Sigmoid colon (tissue), 7 donors: ENCODE measurements around the gene RBM4B. TPM values are rescaled to one million over a fixed set of nuclear protein-coding genes. Genes with fewer than 3 reads are reported as not detected.
"Not testable (repeated sequence)": the region's sequence is repeated elsewhere in the genome, so short reads cannot be mapped to it uniquely, and the experiment has no call there.

Experiments used
- DNase-seq: peaks from one replicate; pipeline ENCODE4 v3.0.0-alpha.2; 2019
- H3K27ac ChIP-seq, 4 donors: fragments of 200-600 bp; sonication (generic); one replicate each; pipeline ENCODE4 v1.5.1; 2016 to 2019; ENCODE audit warnings: mild to moderate bottlenecking in 1 of 4
- H3K27me3 ChIP-seq, 3 donors: fragments of 200-600 bp; sonication (generic); one replicate each; pipeline ENCODE4 v1.5.1; 2019; ENCODE audit warnings: mild to moderate bottlenecking in 1 of 3
- H3K36me3 ChIP-seq, 4 donors: fragments of 200-600 bp; sonication (generic); one replicate each; pipeline ENCODE4 v1.5.1; 2016 to 2019
- H3K4me1 ChIP-seq, 4 donors: fragments of 200-600 bp; sonication (generic); one replicate each; pipeline ENCODE4 v1.5.1; 2017 to 2019
- H3K4me3 ChIP-seq, 4 donors: fragments of 200-600 bp; sonication (generic); one replicate each; pipeline ENCODE4 v1.5.1; 2017 to 2019; ENCODE audit warnings: mild to moderate bottlenecking in 2 of 4, moderate library complexity in 1 of 4
- H3K9me3 ChIP-seq, 4 donors: fragments of 200-600 bp in 3 of 4; sonication (generic) in 3 of 4; one replicate each; pipeline versions ENCODE4 v1.5.1 to v1.6.1; 2013 to 2019
- EP300 ChIP-seq, 4 donors: sonication (generic); formaldehyde crosslinking; IDR thresholded peaks; one replicate each; pipeline ENCODE4 v1.6.1; 2017; ENCODE audit warnings: antibody characterized with exemption in 4 of 4
- POLR2A ChIP-seq, 2 donors: fragments of 450-650 bp; IDR thresholded peaks; one replicate each; pipeline ENCODE4 v1.6.1; 2016; ENCODE audit warnings: antibody characterized with exemption in 2 of 2, mild to moderate bottlenecking in 2 of 2, moderate library complexity in 2 of 2
- POLR2AphosphoS5 ChIP-seq, 4 donors: sonication (generic); formaldehyde crosslinking; IDR thresholded peaks; one replicate each; pipeline ENCODE4 v1.6.1; 2017; ENCODE audit warnings: antibody characterized with exemption in 4 of 4
- WGBS, 2 donors: extraction: QIAGEN DNeasy Blood & Tissue Kit; methylation state at CpG; one replicate each; pipeline ENCODE4 v1.1.7; 2013; 5-methylcytosine and 5-hydroxymethylcytosine counted together
- intact Hi-C: fragments of 100-400 bp; cut with DNase I; formaldehyde crosslinking; loops from one replicate; pipeline ENCODE4 v1.15.1; 2023
- polyA plus RNA-seq, 3 donors: library from polyadenylated mRNA; stranded (reverse); fragments of 200-250 nt; gene quantifications; one replicate each; pipeline ENCODE4 v1.2.3, GENCODE V29; 2013
- total RNA-seq, 4 donors: library from RNA; depleted of rRNA; stranded (reverse); fragments of >200 nt; gene quantifications; one replicate each; pipeline ENCODE4 v1.1.0, GENCODE V29; 2016
- TF ChIP-seq, protein P1 (sequence below), 4 experiments: fragments of 450-650 bp in 3 of 4; fragments of 200-600 bp in 1 of 4; IDR thresholded peaks; one replicate each; pipeline ENCODE4 v1.5.1; 2016 to 2019; ENCODE audit warnings: antibody characterized with exemption in 4 of 4, mild to moderate bottlenecking in 3 of 4, moderate library complexity in 2 of 4
- donor health status: healthy with polysubstance abuse.
- donor health status: Bipolar disorder and iron deficiency.
- donor health status: healthy.

RBM4B gene
- total and polyA plus RNA-seq, 7 donors: 6.6 to 30.7 (median 14.0) TPM

DNA sequence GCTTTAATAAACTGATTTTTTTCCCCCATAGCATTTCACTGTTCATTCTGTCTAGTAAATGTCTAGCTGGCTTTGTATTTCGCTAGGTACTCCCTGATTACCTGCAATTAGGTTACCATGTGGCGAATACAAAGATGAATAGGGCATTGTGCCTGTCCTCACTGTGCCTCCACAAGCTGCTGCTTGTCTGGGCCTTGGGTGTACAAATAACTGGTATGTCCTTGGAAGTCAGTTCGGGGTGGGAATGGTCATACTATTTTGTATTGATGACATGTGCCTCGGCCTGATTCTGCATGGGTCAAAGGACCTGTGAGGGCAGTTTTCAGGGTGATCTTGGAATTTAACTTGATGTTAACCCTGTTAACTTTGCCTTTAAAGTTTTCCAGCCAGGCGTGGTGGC is 27.8 kb downstream of the RBM4B start:
- H3K9me3 ChIP-seq: no peaks in the 10 kb centered on the region
- H3K4me1 ChIP-seq: peaks cover 0 to 29% (median 21%) of the 10 kb centered on the region in 4 donors
- peaks cover 5 to 83% (median 16%) of the 10 kb centered on the region in 4 donors for H3K36me3 ChIP-seq
- no peaks in the 10 kb centered on the region for H3K27me3 ChIP-seq
- intact Hi-C loops: no loop called here
- TF ChIP-seq EP300 (IDR thresholded peaks at IDR 0.05) (no peak), POLR2AphosphoS5 (IDR thresholded peaks at IDR 0.05) (no peak), POLR2A (IDR thresholded peaks at IDR 0.05) (no peak)
- TF ChIP-seq, protein P1, sequence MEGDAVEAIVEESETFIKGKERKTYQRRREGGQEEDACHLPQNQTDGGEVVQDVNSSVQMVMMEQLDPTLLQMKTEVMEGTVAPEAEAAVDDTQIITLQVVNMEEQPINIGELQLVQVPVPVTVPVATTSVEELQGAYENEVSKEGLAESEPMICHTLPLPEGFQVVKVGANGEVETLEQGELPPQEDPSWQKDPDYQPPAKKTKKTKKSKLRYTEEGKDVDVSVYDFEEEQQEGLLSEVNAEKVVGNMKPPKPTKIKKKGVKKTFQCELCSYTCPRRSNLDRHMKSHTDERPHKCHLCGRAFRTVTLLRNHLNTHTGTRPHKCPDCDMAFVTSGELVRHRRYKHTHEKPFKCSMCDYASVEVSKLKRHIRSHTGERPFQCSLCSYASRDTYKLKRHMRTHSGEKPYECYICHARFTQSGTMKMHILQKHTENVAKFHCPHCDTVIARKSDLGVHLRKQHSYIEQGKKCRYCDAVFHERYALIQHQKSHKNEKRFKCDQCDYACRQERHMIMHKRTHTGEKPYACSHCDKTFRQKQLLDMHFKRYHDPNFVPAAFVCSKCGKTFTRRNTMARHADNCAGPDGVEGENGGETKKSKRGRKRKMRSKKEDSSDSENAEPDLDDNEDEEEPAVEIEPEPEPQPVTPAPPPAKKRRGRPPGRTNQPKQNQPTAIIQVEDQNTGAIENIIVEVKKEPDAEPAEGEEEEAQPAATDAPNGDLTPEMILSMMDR (IDR thresholded peaks at IDR 0.05): no peak
- DNase-seq: no peak
- WGBS, 2 donors: 97 to 98% methylated on average over 5 of the region's 5 CpGs
- H3K27ac ChIP-seq: no peak overlapping the region
- H3K4me3 ChIP-seq: no peak overlapping the region

- no peaks in the 10 kb centered on the region for H3K27me3 ChIP-seq
- H3K36me3 ChIP-seq: peaks cover 20 to 90% (median 31%) of the 10 kb centered on the region in 4 donors
- WGBS, 2 donors: 78 to 89% methylated on average over 4 of the region's 4 CpGs
- H3K4me1 ChIP-seq: peaks cover 0 to 60% (median 52%) of the 10 kb centered on the region in 4 donors
- no peaks in the 10 kb centered on the region for H3K9me3 ChIP-seq
- no peak for TF ChIP-seq POLR2AphosphoS5 (IDR thresholded peaks at IDR 0.05)
- TF ChIP-seq, protein P1 (IDR thresholded peaks at IDR 0.05): no peak
- DNase-seq: no peak
- H3K27ac ChIP-seq: peak overlapping the region in 1 of 4 donors; percentile 43
- intact Hi-C loops: no loop called here
- H3K4me3 ChIP-seq: no peak overlapping the region
Measured at GRCh38 chr11:66646828-66647227, 30.9 kb downstream of the RBM4B start.

DNA sequence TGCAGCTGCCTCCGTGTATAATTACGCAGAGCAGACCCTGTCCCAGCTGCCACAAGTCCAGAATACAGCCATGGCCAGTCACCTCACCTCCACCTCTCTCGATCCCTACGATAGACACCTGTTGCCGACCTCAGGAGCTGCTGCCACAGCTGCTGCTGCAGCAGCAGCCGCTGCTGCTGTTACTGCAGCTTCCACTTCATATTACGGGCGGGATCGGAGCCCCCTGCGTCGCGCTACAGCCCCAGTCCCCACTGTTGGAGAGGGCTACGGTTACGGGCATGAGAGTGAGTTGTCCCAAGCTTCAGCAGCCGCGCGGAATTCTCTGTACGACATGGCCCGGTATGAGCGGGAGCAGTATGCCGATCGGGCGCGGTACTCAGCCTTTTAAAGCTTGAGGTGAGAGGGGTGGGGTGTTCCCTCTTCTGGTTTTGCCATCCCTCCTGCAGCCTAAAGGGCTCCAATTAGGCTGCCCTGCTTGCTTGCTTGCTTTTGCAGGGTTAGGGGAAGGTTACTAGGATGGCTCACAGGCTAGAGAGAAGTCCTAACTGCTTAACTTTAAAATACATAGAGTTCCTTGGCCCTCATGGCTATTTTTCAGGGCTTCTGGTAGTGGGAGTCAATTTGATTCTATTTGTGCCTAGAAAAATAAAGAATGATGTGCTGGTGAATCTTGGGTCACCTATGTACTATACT is 33.8 kb downstream of the RBM4B start:
- WGBS, 2 donors: 94% methylated on average over 24 of the region's 24 CpGs
- Histone ChIP-seq H3K4me3 (peak overlapping the region in 1 of 4 donors; percentile 3), H3K36me3 (peaks cover 20 to 90% (median 36%) of the 10 kb centered on the region in 4 donors)

GRCh38 chr11:66641834-66642233 is 35.9 kb downstream of the RBM4B start:
- intact Hi-C loops: no loop called here
- Histone ChIP-seq H3K27ac (peak overlapping the region in 3 of 4 donors; percentile 5 to 92 (median 92)), H3K36me3 (peaks cover 20 to 71% (median 31%) of the 10 kb centered on the region in 4 donors)

More for the DNA sequence above, 33.8 kb downstream of the RBM4B start:
- Histone ChIP-seq H3K27ac (peak overlapping the region in 1 of 4 donors; percentile 9), H3K27me3 (no peaks in the 10 kb centered on the region), H3K4me1 (peaks cover 0 to 80% (median 76%) of the 10 kb centered on the region in 4 donors), H3K9me3 (no peaks in the 10 kb centered on the region)
- TF ChIP-seq, protein P1 (IDR thresholded peaks at IDR 0.05): no peak
- TF ChIP-seq POLR2A (IDR thresholded peaks at IDR 0.05): no peak
- no peak for TF ChIP-seq EP300 (IDR thresholded peaks at IDR 0.05)
- TF ChIP-seq POLR2AphosphoS5 (IDR thresholded peaks at IDR 0.05): no peak
- intact Hi-C loops: no loop called here
- DNase-seq: no peak

DNA sequence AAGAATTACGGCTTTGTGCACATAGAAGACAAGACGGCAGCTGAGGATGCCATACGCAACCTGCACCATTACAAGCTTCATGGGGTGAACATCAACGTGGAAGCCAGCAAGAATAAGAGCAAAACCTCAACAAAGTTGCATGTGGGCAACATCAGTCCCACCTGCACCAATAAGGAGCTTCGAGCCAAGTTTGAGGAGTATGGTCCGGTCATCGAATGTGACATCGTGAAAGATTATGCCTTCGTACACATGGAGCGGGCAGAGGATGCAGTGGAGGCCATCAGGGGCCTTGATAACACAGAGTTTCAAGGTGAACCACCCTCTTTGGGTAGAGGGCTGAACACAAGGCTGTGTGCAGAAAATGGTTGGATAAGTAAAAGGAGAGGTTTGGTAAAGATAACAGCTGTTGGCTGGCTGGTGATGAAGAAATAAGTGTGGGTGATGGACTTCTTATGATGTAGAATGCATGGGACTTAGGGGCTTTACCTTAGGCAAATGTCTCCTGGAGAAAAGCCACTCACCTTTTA is 37.8 kb downstream of the RBM4B start:
- peaks cover 14 to 51% (median 22%) of the 10 kb centered on the region in 4 donors for H3K36me3 ChIP-seq
- H3K27me3 ChIP-seq, DNase-seq, H3K9me3 ChIP-seq: not testable (repeated sequence)
- peak overlapping the region in 3 of 4 donors; percentile 58 to 77 (median 73) for H3K4me3 ChIP-seq
- H3K4me1 ChIP-seq: peaks cover 0 to 82% (median 73%) of the 10 kb centered on the region in 4 donors
- 65 to 75% methylated on average over 9 of the region's 10 CpGs for whole genome bisulfite sequencing, 2 donors
- peak overlapping the region; percentile 89 to 92 (median 92) for H3K27ac ChIP-seq
- intact Hi-C loops: loop anchor here (2.0 kb wide), 2 partner anchors 21 to 39 kb away; no protein-coding TSS in a partner anchor

More at GRCh38 chr11:66641834-66642233, 35.9 kb downstream of the RBM4B start:
- H3K27me3 ChIP-seq: no peaks in the 10 kb centered on the region
- DNase-seq: no peak
- H3K4me1 ChIP-seq: peaks cover 0 to 91% (median 87%) of the 10 kb centered on the region in 4 donors
- H3K4me3 ChIP-seq: peak overlapping the region in 3 of 4 donors; percentile 4 to 77 (median 73)
- WGBS, 2 donors: 25 to 42% methylated on average over 3 of the region's 3 CpGs
- TF ChIP-seq POLR2AphosphoS5 (IDR thresholded peaks at IDR 0.05) (no peak), EP300 (IDR thresholded peaks at IDR 0.05) (no peak), POLR2A (IDR thresholded peaks at IDR 0.05) (no peak)
- TF ChIP-seq, protein P1 (IDR thresholded peaks at IDR 0.05): no peak
- no peaks in the 10 kb centered on the region for H3K9me3 ChIP-seq
